ENCODE results near the gene ARMH1.

GRCh38 chr1:44672961-44673674 lies 1.4 kb upstream of the ARMH1 start:
- TF ChIP-seq, protein P1, sequence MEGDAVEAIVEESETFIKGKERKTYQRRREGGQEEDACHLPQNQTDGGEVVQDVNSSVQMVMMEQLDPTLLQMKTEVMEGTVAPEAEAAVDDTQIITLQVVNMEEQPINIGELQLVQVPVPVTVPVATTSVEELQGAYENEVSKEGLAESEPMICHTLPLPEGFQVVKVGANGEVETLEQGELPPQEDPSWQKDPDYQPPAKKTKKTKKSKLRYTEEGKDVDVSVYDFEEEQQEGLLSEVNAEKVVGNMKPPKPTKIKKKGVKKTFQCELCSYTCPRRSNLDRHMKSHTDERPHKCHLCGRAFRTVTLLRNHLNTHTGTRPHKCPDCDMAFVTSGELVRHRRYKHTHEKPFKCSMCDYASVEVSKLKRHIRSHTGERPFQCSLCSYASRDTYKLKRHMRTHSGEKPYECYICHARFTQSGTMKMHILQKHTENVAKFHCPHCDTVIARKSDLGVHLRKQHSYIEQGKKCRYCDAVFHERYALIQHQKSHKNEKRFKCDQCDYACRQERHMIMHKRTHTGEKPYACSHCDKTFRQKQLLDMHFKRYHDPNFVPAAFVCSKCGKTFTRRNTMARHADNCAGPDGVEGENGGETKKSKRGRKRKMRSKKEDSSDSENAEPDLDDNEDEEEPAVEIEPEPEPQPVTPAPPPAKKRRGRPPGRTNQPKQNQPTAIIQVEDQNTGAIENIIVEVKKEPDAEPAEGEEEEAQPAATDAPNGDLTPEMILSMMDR (IDR thresholded peaks at IDR 0.05): no peak
- no peak for TF ChIP-seq EZH2 (IDR thresholded peaks at IDR 0.05; ENCODE audit: borderline replicate concordance, insufficient read depth, low read depth, low read length, poor library complexity, severe bottlenecking)

Data from B cell (primary cell).